Vagina (tissue), 2 donors: Measurements from ENCODE around the gene CCDC117.
"Not testable (repeated sequence)": the region's sequence is repeated elsewhere in the genome, so short reads cannot be mapped to it uniquely, and the experiment has no call there.

Experiments used
- CTCF ChIP-seq, 3 experiments: fragments of 450-650 bp in 2 of 3; fragments of 200-600 bp in 1 of 3; sonication (generic) in 1 of 3; IDR thresholded peaks; one replicate each; pipeline ENCODE4 v1.5.1; 2017 to 2019; ENCODE audit warnings: antibody characterized with exemption in 3 of 3, mild to moderate bottlenecking in 2 of 3, moderate library complexity in 2 of 3
- POLR2AphosphoS5 ChIP-seq, 2 donors: sonication (generic); formaldehyde crosslinking; IDR thresholded peaks; one replicate each; pipeline ENCODE4 v1.9.0; 2017; ENCODE audit warnings: antibody characterized with exemption in 2 of 2, mild to moderate bottlenecking in 2 of 2, low read depth in 1 of 2; ENCODE audit not compliant: insufficient read depth in 1 of 2

DNA sequence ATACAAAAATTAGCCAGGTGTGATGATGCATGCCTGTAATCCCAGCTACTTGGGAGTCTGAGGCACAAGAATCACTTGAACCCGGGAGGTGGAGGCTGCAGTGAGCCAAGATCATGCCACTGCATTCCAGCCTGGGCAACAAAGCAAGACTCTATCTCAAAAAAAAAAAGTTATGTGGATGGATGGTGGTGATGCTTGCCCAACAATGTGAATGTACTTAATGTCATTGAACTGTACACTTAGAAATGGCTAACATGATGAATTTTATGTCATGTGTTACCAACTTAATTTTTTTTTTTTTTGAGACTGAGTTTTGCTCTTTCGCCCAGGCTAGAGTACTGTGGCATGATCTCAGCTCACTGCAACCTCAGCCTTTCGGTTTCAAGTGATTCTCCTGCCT lies 18.0 kb upstream of the CCDC117 start:
- TF ChIP-seq CTCF (IDR thresholded peaks at IDR 0.05); POLR2AphosphoS5 (IDR thresholded peaks at IDR 0.05; ENCODE audit: insufficient read depth in 1 of 2, low read depth in 1 of 2): not testable (repeated sequence)
